Measurements from ENCODE around the gene FOXP4.
"Not testable (repeated sequence)": the region's sequence is repeated elsewhere in the genome, so short reads cannot be mapped to it uniquely, and the experiment has no call there.

The FOXP4 gene

DNA sequence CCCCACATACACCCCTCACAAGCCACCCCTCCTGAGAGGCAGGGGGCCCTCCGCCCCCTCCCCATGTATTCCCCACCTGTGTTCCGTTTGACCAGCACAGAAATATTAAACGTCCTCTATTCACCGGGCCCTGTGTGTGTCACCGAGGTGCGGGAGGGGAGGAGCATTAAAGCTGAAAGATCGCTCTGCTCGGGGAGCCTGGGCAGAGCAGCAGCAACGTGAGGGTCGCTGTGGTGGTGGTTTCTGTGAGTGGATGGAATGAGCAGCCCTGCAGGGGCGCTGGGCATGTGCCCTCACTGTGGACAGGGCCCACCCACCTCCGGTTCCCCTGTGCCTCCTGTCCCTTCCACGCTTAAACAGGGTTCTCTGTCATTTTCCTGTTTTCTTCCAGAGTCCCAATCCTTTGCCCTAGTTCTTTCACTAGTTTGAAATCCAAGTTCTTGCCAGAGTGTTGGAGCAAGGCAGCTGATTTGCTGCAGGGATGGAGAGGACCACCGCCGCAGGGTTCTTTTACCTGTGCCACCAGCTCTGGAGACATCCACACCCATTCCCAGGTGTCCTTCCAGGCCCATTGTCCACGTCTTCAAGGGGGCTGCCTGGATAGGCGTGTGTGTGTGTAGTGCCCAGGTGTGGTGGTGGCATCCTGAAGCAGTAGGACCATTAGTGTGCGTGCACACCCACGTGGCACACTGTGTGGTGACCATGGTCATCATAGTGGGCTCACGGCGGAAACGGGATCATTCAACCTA is 54.5 kb downstream of the FOXP4 start:
- DNase-seq (ENCODE audit: low spot score): no peak

DNA sequence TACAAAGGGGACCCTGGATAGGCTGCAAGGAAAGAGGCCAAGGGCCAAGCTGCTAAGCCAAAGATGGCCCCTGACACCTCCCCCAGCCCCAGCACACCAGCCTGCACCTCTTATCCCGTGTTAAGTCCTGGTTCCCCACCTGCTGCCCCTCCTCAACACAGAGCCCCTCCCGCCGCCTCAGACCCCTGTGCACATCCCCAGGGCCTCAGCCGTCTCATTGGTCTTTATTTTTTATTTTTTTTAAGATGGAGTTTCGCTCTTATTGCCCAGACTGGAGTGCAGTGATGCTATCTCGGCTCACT is 55.0 kb downstream of the FOXP4 start:
- DNase-seq (ENCODE audit: low spot score): no peak

DNA sequence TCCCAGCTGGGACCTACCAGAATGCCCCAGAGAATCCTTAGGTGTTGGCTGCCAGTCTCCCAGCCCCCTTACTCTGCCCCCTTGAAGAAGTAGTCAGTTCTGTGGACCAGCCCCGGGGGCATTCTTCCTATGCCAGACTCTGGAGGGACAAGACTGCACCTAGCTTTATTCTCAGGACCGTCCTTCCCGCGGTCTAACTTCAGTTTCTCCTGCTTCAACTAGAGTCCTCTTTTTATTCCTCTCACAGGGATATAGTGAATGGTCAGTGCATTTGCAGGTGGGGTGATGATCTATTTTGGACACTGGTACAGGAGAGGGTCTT is 56.2 kb downstream of the FOXP4 start:
- no peak for DNase-seq (ENCODE audit: low spot score)

DNA sequence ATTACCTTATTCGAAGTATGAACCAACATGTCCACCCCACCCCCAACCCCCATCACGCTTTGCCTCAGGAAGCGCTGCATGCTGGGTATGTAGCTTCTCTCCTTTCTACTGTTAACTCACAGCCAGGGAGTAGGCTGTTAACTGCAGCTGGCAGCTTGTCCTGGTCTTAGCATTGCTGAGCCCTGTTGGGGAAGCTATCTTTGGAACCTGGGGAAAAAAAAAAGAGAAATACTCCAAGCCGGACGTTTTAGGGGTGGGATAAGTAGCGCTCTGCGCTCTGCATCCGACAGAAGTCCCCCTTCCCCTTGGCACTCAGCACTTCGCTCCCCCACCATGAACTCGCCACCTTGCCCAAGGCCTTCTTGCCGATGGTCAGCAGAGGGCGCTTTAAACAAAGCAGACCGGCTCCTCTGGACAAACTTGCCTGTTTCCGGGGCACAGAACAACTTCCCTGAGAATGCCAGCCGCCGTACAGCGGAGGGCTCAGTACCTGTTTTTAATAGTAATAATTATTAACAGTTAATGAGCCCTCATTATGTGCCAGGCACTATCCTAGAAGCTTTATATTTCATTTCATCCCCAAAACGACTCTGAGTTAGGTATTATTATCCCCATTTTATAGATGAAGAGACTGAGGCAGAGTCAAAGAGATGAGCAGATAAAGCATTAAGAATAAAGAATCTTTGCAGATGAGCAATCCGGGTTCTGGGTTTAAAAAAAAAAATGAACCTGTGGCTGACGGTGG is 56.9 kb downstream of the FOXP4 start:
- peak; percentile 84 for DNase-seq (ENCODE audit: low spot score)

DNA sequence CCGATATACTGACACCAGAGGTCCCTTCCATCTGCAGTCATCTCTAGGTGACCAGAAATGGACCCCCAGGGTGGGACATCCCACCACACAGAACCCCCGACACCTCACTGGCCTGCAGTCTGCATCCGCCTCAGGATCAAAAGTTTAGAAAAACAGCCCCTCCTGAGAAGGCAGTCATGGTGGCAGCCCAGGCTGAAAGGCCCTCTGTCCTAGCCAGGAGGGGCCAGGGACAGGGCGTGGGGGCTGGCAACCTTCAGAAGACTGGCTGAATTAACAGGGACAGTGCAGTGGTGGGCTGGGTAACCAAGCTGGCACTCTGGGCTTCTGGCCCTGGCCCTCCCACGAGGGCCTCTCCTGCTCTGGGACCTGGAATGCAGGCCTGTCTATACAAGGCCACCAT is 57.8 kb downstream of the FOXP4 start:
- no peak for DNase-seq (ENCODE audit: low spot score)

DNA sequence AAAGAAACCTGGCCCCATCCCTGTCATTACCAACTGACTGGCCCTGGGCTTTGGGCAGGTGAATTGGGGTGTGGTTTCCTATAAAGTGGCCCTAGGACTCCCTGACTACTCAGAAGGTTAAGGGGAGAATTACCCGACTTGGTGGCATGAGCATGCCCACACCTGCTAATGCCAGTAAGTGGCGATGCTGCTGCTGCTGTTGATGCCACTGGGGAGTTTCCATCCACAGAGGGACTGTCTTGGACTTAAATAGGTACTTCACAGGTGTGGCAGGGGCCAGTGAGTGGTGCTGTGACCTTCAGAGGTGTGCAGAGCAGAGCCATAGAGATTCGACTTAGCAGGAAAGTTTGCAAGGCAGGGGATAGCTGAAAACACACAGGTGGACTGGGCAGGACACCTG is 59.5 kb downstream of the FOXP4 start:
- DNase-seq (ENCODE audit: low spot score): no peak

DNA sequence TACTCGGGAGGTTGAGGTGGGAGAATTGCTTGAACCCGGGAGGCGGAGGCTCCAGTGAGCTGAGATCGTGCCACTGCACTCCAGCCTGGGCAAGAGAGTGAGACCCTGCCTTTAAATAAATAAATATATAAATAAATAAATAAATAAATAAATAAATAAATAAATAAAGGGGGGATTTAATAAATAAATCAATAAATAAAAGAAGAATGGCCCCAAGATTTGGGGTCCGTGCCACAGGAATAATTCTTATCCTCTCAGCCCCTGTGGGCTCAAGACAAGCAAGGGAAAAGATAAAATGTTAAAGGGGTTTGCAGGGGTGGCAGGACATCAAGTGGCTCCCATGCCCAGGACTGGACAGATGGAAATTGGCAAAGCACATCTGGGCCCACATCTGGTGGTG is 60.9 kb downstream of the FOXP4 start:
- DNase-seq (ENCODE audit: low spot score): no peak

DNA sequence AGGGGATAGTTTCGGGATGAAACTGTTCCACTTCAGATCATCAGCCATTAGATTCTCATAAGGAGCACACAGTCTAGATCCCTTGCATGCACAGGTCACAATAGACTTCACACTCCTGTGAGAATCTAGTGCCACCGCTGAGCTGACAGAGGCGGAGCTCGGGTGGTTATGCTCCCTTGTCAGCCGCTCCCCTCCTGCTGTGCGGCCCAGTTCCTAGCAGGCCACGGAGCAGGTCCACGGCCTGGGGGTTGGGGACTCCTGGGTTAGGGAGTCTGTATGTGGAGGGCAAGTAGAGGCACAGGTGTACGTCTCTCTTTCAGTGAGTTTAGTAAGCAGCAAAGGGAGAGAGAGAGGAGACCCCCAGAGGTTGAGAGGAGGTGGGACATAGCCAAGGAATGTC is 61.6 kb downstream of the FOXP4 start:
- DNase-seq (ENCODE audit: low spot score): no peak

DNA sequence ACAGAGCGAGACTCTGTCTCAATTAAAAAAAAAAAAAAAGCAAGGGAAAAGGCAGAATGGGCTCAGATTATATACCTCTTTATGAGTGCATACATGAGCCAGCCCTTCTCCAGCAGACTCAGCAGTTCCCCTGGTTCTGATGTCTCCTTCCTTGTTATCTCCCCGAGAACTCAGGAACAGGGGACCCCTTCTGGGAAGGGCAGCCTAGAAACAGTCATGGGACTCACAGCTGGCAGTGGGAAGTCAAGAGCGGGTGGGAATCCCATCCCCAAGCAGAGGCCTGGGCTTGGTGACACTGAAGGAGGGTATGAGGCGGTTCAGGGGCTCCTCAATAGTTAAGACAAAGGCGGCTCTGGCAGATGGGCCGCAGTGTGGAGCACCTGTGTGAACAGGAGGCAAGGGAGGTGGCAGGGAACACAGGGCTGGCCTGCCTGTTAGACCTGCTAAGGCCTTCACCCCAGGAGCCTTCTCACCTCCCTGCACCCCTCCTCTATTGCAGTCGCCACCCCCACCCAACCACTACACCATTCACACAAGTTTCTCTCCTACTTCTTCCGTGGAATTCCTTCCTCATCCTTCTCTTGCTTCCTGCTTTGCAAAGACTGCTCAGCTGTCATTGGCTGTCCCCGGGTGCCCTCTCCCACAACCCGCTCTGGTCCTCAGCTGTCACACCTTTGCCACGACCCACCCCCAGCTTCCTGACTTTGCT is 62.4 kb downstream of the FOXP4 start:
- DNase-seq (ENCODE audit: low spot score): no peak

DNA sequence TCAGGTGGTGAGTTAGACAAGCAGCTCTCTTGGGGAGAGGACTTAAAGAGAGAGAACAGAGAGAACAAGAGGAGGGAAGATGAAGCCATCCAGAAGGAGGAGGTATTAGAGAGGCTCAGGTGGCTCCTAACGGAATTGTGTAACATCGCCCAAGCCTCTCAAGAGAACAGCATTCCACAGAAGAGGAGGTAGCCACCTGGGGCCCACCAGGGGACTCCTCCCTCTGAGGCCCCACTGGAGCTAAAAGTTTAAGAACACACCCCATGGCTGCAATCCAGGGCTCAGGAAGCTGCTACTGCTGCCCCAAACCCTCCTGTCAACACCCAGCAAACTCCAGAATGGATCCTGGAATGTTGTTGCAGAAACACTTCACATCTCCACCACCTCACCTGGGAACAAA is 68.5 kb downstream of the FOXP4 start:
- no peak for DNase-seq (ENCODE audit: low spot score)

DNA sequence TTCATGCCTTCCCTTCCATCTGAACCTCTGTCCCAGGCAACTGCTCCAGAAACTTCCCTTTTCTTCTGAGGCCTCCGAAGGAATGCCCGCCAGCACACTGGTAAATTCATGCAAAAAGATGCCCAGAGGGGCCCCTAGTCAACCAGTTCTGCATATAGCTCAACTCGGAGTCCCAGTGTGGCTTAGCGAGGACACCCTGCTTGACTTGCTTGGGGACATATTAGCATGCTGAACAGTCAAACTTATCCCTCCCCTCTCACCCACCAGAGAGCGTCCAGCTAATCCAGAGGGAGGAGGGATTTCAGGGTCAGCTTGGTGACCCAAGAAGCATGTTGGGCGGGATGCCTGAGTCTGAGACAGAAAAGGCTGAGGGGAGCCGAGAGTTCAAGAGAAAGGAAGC is 69.1 kb downstream of the FOXP4 start:
- no peak for DNase-seq (ENCODE audit: low spot score)

DNA sequence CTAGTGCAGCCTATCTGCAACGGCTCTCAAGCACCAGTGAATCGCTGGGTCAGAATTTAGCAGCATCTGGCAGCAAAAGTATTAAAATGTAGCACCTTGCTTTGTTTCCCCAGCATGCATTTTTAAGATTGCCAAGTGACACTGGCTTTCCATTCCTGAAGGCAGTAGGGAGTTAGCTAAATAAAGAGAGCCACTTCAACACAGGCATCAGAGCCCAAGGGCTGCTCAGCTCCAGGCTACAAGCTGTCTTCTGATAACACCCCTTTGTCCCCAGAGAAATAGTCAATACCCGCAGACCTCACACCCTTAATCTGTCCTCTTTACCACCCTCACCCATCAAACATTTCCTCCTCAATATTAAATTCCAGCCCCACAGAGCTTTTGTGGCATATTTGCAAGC is 72.4 kb downstream of the FOXP4 start:
- no peak for DNase-seq (ENCODE audit: low spot score)

DNA sequence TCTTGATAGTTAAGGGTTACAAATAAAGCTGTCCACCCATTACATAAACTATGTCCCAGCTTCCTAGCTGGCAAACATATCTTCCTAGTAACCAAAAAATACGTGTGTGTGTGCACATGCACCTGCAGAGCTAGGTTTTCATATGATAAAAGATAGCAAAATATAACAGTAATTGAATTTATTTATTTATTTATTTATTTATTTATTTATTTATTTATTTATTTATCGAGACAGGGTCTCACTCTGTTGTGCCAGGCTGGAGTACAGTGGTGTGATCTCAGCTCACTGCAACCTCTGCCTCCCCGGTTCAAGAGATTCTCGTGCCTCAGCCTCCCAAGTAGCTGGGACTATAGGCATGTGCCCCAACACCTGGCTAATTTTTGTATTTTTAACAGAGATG is 73.0 kb downstream of the FOXP4 start:
- not testable (repeated sequence) for DNase-seq (ENCODE audit: low spot score)

DNA sequence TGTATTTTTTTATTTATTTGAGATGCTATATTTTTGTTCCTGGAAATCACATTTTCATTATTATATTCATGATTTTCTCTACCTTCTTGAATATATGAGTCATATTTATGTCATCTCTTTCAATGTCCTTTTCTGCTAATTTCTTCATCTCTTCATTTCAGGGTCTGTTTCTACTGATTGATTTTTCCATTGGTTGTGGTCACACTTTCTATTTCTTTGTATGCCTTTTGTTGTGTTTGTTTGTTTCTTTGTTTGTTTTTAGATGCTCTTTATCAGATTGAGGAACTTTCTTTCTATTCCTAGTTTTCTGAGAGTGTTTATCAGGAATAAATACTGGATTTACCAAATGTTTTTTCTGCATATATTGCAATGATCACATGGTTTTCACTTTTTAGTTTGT is 75.2 kb downstream of the FOXP4 start:
- DNase-seq (ENCODE audit: low spot score): no peak

DNA sequence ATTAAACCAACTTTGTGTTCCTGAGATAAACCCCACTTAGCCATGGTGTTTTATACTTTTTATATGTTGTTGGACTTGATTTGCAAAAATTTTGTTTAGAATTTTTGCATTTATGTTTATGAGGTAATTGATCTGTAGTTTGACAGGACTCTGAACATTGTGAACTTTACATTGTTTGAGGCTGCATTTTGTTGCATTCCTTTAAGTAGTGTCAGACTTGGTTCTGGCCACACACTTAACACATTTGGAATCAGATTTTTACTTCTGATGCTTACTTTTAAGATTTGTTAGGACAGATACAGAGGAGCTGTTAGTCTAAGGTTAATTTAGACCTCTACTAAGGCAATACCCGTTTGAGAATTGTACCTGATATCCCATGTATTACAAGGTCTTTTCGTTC is 75.6 kb downstream of the FOXP4 start:
- no peak for DNase-seq (ENCODE audit: low spot score)

DNA sequence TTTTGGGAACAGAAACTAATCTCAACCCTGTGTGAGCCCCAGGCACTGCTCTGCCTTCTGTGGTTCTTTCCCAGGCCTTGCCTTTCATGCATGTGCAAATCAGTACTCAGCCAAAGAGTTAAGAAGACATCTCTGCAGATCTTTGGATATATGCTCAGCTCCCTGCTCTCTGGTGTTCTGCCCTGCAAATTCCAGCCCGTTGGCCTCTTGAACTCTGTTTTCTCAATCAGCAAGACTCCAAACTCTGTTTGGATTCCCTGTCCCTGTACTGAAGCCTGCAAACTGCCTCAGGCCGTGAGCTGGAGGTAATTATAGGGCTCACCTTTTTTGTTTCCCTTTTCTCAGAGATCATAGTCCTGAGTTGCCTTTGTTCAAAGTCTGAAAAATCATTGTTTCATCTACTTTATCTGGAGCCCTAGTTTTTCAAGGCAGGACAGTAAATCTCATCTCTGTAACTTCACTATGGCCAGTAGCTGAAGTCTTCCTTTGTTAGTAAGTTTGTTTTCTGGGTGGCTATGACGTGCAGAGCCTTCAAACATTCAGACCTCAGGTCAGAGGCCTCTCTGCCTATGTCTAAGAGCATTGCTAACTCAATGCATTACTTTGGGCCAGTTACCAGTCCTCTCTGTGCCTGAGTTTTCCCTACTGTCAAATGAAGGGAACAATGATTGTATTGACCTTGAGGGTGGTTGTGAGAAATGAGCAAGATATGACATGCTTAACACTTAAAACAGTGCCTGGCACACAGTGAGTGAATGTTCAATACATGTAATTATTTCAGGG is 76.2 kb downstream of the FOXP4 start:
- DNase-seq (ENCODE audit: low spot score): no peak

DNA sequence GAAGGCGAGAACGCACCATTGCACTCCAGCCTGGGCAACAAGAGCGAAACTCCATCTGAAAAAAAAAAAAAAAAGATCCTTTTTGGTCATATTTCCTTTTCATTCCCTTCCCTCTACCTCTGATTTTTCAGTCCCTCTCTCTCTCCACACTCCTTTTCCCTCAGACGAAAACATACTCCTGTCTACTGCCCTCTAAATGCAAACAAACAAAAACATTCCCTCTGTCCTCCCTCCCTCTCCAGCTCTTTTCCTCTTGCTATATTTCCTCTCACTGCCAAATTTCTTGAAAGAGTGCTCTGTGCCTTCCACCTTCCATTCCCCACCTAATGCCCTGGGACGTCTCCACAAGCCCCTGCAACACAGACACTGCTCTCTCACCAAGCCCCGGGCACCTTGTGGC is 77.1 kb downstream of the FOXP4 start:
- DNase-seq (ENCODE audit: low spot score): no peak

DNA sequence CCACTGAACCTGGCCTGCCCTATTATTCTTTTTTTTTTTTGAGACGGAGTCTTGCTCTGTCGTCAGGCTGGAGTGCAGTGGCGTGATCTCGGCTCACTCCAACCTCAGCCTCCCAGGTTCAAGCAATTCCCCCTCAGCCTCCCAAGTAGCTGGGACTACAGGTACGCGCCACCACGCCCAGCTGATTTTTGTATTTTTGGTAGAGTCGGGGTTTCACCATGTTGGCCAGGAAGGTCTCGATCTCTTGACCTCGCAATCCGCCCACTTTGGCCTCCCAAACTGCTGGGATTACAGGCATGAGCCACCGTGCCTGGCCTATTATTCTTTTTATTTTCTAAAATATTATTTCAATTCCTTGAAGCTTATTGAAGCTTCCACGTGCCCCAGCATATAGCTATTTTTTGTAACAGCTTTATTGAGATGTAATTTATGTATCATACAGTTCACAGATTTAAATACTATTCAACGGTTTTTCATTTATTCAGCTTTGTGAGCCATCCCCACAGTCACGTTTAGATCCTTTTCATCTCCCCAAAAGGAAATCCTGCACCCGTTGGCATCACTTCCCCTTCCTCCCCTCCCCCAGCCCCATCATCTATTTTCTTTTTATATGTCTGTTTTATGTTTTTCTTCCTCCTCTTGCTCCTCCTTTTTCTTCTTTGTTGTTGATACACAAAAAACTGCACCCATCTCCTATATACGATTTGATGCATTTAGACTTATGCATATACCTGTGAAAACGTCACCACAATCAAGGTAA is 78.6 kb downstream of the FOXP4 start:
- DNase-seq (ENCODE audit: low spot score): no peak

DNA sequence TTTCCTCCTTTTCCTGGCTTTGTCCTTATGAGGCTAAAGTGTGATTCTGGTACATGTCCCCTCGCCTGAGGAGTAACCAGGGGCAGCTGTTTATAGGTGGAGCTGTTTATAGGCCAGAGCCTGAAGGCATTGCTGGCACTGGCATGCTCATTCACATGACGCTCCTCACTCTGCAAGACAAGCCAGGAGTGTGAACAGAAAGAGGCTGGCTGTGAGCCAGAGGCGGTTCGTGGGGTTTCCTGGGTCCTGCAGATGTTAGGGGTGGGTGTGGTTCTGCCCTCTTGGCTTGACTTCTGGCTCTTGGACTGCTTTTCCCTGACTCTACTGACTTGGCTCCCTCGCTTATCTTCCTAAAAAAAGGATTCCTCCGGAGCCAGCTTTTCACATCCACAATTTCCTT is 79.3 kb downstream of the FOXP4 start:
- DNase-seq (ENCODE audit: low spot score): peak; percentile 7

DNA sequence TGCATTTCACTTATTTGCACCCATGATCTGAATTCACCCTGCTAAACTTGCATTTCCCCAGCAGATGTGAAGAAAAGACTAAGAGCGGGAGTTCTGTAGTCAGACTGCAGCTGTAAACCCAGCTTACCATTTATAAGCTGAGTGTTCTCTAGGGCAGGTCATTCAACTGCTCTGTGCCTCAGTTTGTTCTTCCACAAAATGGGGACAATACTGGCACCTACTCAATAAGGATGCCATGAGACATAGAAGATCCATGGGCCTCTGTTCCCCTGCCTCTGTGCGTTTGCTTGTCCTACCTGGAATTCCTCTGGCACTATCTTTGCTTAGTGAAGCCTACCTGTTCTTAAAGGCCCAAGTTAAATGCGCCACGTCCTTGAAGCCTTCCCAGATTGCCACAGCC is 79.8 kb downstream of the FOXP4 start:
- DNase-seq (ENCODE audit: low spot score): no peak

DNA sequence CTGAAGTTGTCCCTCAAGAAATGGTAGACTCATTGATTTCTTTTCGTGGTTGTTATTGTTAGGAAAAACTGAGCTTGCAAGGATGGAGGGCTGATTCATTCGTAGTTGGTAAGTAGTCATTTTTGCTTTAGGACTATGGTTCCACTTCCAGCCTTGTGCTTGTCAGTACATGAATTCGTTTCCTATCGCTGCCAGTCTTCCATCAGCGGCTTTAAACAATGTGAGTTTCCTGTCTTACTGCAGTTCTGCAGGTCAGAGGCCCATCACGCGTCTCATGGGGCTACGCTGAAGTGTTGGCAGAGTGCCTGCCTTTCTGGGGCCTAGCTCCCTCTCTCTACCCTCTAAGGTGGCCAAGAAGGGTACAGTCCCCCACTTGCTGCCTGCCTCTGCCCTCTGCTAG is 80.7 kb downstream of the FOXP4 start:
- no peak for DNase-seq (ENCODE audit: low spot score)

DNA sequence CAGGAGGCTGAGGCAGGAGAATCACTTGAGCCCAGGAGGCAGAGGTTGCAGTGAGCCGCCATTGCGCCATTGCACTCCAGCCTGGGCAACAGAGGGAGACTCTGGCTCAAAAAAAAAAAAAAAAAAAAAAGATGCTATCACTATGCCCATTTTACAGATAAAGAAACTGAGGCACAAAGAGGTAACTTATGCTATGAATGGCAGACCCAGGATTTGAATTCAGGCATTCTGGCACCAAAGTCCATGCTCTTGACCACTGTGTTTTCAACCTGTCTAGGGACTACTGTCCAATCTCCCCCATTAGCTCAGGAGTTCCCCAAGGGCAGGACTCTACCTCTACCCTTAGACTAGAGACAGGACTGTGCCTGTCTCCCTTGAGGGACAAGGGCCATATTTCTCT is 82.9 kb downstream of the FOXP4 start:
- no peak for DNase-seq (ENCODE audit: low spot score)

Measured in LoVo (cell line).